HL-60 (cell line): ENCODE measurements around the gene BAIAP2L1.

Experiments used
- DNase-seq, 2 experiments: peaks; one replicate each; pipeline ENCODE4 v3.0.0-alpha.2; 2010 to 2020; ENCODE audit warnings: low read depth in 1 of 2, low spot score in 1 of 2
- H3K27ac ChIP-seq: fragments of 250-450 bp; sonication (Bioruptor Pico); replicated peaks from 2 replicates; pipeline ENCODE4 v1.5.1; 2020; ENCODE audit warnings: mild to moderate bottlenecking, moderate library complexity
- H3K27me3 ChIP-seq: fragments of 250-450 bp; sonication (Bioruptor Pico); 2 replicates; pipeline ENCODE4 v1.5.1; 2021; ENCODE audit warnings: mild to moderate bottlenecking, moderate library complexity; ENCODE audit not compliant: insufficient read depth, poor library complexity, severe bottlenecking
- H3K4me3 ChIP-seq: replicated peaks from 2 replicates; pipeline ENCODE4 v1.5.1; 2011; ENCODE audit warnings: mild to moderate bottlenecking, control low read depth, low read length; ENCODE audit not compliant: insufficient read depth
- CTCF ChIP-seq: IDR thresholded peaks from one replicate; pipeline ENCODE4 v1.5.1; 2011; ENCODE audit warnings: low read length, control low read depth, inconsistent platforms; ENCODE audit not compliant: insufficient read depth
- GABPA ChIP-seq: IDR thresholded peaks from 2 replicates; pipeline ENCODE4 v1.6.1; 2012; ENCODE audit warnings: low read depth
- POLR2AphosphoS5 ChIP-seq: IDR thresholded peaks from 2 replicates; pipeline ENCODE4 v1.6.1; 2012; ENCODE audit warnings: low read depth
- SPI1 ChIP-seq: IDR thresholded peaks from 2 replicates; pipeline ENCODE4 v1.6.1; 2012; ENCODE audit warnings: low read depth, mild to moderate bottlenecking, borderline replicate concordance
- TF ChIP-seq, protein P1 (sequence below): IDR thresholded peaks from 2 replicates; pipeline ENCODE4 v1.6.1; 2012; ENCODE audit warnings: low read depth; ENCODE audit not compliant: insufficient replicate concordance

BAIAP2L1 gene

DNA sequence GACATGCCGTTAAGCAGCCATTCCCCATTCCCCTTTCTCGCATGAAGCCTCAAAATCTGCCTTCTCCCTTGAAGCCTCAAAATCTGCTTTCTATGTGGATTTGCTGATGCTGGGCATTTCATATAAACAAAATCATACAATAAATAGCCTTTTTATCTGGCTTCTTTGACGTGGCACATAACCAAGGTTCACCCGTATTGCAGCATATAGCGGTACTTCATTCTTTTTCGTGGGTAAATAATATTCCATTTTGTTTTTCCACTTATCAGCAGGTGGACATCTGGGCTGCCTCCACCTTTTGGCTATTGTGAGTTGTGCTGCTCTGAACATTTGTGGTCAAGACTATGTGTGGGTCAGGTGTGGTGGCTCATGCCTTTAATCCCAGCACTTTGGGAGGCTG is 62.4 kb downstream of the BAIAP2L1 start:
- DNase-seq = no peak
- TF ChIP-seq CTCF (no peak), SPI1 (no peak), GABPA (no peak), POLR2AphosphoS5 (no peak)
- TF ChIP-seq, protein P1, sequence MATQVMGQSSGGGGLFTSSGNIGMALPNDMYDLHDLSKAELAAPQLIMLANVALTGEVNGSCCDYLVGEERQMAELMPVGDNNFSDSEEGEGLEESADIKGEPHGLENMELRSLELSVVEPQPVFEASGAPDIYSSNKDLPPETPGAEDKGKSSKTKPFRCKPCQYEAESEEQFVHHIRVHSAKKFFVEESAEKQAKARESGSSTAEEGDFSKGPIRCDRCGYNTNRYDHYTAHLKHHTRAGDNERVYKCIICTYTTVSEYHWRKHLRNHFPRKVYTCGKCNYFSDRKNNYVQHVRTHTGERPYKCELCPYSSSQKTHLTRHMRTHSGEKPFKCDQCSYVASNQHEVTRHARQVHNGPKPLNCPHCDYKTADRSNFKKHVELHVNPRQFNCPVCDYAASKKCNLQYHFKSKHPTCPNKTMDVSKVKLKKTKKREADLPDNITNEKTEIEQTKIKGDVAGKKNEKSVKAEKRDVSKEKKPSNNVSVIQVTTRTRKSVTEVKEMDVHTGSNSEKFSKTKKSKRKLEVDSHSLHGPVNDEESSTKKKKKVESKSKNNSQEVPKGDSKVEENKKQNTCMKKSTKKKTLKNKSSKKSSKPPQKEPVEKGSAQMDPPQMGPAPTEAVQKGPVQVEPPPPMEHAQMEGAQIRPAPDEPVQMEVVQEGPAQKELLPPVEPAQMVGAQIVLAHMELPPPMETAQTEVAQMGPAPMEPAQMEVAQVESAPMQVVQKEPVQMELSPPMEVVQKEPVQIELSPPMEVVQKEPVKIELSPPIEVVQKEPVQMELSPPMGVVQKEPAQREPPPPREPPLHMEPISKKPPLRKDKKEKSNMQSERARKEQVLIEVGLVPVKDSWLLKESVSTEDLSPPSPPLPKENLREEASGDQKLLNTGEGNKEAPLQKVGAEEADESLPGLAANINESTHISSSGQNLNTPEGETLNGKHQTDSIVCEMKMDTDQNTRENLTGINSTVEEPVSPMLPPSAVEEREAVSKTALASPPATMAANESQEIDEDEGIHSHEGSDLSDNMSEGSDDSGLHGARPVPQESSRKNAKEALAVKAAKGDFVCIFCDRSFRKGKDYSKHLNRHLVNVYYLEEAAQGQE = no peak
- Histone ChIP-seq H3K27ac (no peak overlapping the region), H3K4me3 (no peak overlapping the region), H3K27me3 (no peaks in the 10 kb centered on the region)

GRCh38 chr7:98335411-98335977 is 65.4 kb downstream of the BAIAP2L1 start:
- H3K4me3 ChIP-seq = no peak overlapping the region
- no peaks in the 10 kb centered on the region for H3K27me3 ChIP-seq
- no peak for DNase-seq
- H3K27ac ChIP-seq = no peak overlapping the region
- TF ChIP-seq POLR2AphosphoS5 (no peak), GABPA (no peak), SPI1 (no peak), CTCF (no peak)
- TF ChIP-seq, protein P1 = no peak

DNA sequence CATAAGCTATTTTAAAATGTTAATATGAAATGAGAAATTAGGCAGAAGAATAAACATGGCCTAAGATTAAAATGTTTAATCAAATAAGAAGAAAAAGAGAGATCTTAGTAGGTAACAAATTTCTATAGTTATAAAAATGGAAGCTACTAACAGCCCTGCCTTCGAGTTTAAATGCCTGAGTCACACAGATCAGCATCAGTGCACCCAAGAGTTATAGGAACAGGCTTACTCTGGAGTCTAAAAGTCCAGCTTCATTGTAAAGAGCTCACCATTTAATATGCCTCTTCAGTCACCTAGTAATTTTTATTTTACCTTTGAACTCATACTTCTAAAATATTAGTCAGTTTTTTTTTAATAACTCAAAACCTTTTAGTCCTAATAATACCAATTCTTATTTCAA is 66.8 kb downstream of the BAIAP2L1 start:
- Histone ChIP-seq H3K27me3 (no peaks in the 10 kb centered on the region), H3K4me3 (no peak overlapping the region), H3K27ac (no peak overlapping the region)
- no peak for TF ChIP-seq SPI1
- TF ChIP-seq POLR2AphosphoS5 = no peak
- TF ChIP-seq, protein P1 = no peak
- DNase-seq = no peak
